Stimulated activated CD4-positive, alpha-beta T cell treated with anti-CD3 and anti-CD28 coated beads, Interleukin-15, amount 100 ng/mL, for 24 hours (primary cell): ENCODE data around the gene GJD3.
A peak's percentile ranks its signal among the peaks of the same experiment; 100 is the strongest.

Source experiments
- DNase-seq: peaks from one replicate; pipeline ENCODE4 v3.0.0-alpha.2; 2020

GJD3 gene

DNA sequence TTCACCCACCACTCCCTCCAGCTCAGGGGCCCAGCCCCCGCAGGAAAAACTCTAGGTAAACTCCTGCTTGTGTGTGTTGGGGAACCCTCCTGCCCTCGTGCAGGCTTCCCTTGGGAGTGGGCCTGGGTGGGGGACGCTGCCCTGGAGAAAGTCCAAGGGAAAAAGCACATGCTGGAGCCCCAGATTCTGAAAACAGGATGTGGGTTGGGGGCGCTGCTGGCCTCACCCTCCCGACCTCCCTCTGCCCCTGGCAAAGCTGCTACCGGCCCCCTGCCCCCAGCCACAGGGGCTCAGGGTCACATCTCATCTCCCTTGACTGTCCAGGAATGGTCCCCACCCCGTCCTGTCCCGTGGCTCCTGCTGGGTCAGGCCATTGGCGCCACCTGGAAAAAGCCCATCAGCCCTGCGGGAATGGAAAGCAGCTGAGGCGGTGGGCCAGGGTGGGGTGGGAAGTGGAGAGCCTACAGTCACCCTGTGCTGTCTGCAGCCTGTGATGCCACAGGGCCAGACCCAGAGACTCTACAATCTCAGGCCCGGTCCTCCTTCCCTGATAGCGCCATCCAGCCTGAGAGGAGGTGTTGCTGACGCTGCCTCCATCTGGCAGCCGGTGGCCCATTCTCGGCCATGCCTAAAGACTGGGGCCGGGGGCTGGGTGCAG lies 2.5 kb upstream of the GJD3 start:
- no peak for DNase-seq

DNA sequence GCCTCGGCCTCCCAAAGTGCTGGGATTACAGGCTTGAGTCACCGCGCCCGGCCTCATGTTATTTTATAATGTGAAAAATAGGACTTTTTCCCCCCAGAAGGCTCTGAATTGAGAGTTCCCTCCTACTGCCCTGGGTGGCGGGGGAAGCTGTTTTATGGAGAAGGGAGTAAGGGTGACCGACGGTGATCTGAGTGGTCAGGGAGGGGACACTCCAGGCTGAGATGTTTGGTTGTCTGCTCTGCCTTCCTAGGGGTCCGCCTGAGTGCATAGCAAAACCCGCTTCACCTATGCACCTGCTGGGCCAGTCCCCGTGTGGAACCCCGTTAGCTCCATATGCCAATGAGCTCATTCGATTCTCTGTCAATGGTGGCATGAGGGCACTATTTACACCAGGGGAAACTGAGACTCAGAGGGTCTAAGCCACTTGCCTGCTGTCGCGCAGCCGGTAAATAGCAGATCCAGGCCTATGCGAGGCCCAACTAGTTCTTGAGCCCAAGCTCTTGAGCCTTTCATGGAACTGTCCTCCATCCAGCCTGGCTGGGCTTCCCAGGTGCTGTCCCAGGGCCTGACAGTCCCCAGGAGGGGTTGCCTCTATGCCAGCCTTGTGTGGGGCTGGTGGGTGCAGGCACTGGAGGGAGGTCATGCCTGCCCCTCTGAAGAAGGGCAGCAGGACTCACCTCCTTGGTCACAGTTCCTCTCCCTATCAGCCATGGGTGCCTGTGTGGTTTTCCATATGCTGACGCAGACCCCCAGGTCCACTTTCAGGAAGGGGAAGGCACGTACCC lies 1.7 kb upstream of the GJD3 start:
- no peak for DNase-seq

DNA sequence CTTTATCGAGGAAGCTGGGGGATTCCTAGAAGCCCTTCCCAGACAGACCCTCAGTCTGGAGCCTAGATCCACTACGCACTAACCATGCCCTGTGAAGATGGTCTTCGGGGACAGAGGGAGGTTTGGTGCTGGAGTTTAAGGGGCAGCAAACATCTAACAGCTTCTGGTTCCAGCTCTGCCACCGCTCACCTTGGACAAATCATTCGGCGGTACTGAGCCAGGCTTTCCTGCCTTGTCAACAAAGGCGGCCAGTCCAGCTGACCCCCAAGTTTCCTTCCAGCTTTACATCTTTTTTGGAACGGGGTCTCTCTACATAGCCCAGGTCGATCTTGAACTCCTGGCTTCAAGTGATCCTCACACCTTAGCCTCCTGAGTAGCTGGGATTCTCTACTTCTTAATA lies 369 bp upstream of the GJD3 start:
- DNase-seq: no peak

DNA sequence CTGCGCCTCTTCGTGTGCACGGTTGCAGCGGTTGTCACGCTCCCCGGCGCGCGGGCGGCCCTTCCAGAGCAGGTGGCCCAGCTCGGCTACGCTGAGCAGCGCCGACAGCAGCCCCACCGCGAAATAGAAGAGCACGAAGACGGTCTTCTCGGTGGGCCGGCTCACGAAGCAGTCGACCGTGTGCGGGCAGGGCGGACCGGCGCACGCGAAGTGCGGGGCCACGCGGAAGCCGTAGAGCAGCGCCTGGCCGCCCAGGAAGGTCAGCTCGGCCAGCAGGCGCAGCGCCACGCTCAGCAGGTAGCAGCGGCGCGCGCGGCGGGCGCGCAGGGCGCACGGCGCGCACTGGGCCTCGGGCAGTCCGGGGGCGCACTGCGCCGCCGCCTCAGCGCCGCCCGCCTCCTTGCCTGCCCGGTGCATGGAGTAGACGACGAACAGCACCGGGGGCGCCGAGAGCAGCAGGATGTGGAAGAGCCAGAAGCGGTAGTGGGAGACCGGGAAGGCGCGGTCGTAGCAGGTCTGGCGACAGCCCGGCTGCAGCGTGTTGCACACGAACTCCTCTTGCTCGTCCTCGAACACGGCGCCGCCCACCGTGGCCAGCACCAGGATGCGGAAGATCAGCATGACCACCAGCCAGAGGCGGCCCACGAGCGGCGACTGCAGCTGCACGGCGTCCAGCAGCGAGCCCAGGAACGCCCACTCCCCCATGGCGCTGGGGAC lies 1.3 kb downstream of the GJD3 start:
- DNase-seq: peak; percentile 54

DNA sequence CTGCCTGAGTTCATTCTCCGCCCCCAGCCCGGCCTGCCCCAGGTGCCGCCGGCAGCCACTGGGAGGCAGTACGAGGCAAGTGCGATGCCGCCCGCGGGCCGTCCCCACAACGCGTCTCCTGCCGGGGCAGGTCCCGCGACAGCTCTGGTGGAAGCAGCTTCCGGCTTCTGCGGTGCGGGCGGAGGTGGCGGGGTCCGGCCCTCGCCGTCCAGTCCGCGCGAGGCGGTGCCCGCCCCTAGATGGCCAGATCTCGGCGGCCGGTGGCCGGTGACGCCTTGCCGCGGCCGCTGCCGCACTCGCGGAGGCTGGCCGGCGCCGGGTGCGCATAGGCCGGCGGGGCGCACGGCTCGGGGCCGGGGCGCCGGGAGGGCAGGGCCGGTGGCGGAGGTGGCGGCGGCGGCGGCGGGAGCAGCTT lies 1.8 kb downstream of the GJD3 start:
- peak; percentile 94 for DNase-seq

DNA sequence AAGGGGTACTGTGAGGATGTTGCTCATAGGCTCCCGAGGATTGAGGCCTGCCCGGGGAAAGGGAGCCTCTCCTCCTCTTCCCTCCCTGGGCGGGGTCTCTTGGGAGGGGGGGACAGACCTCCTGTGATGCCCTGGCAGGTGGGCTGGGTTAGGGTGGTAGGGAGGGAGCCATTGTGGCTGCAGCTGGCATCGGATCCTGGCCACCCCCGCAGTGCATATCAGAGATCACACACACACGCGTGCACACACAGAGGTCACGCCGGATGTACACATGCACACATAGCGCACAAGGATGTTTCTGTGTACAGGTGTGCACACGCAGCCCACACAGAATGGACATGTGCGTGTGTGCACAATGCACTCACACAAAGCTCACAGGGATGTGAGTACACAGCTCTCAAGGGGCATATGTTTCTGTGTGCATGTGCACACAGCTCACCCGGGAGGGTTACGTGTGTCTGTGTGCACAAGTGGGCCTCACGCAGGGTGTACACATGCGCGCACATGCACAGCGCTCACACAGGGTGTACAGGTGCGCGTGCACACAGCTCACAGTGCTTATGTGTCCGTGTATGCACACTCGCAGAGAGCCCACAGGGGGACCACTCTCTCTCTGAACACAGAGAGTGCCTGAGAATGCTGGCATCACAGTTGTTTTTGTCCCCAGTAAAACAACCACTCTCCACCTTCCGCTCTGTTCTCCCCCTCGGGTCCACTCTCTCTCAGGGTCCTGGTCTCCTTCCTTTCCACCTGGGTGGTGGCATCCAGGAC lies 2.4 kb downstream of the GJD3 start:
- no peak for DNase-seq

DNA sequence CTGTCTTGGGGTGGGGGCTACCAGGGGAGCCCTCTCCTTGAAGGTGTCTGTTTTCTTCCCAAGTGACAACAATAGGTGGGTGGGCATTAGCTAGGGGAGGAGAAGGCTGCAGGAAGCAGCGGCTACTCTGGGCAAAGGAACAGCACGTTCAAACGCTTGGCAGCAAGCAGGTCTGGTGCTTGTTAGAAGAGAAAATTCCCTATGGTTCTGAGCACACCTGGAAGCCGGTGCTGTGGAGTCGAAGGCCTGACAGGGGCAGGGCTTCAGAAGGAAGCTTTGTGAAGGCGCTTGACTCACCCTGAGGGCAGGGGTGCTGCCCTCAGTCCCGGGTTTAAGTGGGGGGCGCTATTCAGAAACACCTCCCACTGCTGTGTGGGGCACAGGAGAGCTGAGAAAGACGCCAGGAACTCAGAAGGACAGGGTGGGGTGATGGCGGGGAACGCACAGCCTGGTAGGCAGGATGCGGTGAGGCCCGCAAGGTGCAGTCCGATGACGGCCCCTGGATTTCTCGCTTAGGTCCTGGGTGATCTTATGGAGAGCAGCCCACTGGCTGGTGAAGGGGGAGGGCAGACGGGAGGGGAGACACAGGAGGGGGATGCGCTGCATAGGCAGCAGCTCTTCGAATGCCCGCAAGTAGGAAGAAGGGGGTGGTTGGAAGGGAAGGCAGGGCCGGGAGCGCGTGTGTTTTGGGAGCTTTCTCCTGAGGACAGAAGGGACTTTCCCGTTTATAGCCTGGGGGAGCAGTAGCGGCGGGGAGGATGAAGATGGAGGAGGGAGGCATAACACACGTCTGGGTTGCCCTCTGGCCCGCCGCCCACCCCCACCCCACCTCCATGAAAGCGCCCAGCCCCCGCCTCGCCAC lies 3.2 kb downstream of the GJD3 start:
- DNase-seq: no peak

DNA sequence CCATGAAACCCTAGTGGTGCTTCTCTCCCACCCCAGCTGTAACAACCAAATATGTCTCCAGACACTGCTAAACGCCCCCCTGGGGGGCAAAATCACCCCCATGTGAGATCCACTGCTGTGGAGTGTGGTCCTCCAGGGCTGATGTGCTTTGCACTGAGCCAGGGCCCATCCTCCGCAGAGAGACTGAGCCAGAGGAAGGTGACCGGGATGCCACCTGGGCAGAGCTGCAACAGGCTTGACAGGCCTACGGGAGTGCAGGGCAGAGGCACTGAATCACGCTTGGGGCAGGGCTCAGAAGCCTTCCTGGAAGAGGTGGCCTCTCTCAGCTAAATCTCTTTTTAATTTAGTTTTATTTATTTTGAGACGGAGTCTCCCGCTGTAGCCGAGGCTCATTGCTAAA lies 4.4 kb downstream of the GJD3 start:
- DNase-seq: no peak

DNA sequence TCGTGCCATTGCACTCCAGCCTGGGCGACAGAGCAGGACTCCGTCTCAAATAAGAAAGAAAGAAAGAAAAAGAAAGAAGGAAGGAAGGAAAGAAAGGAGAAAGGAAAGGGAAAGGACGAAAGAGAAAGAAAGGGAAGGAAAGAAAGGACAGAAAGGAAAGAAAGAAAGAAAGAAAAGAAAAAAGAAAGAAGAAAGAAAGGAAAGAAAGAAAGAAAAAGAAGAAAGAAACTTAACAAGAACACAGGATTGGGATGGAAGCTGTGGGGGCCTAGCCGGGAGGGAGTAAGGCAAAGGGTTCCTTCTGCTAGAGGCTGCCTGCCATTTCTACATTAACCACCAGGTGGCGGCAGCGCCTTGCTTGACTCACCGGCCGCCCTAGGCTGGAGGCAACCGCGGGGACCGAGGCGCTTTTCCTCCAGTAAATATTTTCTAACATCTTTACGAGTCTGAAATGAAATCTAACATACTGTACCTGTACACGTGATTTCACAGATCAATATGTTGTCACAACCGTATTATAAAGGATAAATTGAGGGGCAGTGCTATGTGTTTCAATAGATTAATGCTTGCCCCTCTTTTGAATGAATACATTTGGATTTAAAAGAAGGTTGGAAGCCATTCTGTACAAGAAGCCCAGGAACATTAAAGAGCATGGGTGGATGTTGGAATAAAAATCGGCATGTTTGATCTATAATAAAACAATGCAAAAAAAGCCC lies 6.1 kb downstream of the GJD3 start:
- peak; percentile 92 for DNase-seq

DNA sequence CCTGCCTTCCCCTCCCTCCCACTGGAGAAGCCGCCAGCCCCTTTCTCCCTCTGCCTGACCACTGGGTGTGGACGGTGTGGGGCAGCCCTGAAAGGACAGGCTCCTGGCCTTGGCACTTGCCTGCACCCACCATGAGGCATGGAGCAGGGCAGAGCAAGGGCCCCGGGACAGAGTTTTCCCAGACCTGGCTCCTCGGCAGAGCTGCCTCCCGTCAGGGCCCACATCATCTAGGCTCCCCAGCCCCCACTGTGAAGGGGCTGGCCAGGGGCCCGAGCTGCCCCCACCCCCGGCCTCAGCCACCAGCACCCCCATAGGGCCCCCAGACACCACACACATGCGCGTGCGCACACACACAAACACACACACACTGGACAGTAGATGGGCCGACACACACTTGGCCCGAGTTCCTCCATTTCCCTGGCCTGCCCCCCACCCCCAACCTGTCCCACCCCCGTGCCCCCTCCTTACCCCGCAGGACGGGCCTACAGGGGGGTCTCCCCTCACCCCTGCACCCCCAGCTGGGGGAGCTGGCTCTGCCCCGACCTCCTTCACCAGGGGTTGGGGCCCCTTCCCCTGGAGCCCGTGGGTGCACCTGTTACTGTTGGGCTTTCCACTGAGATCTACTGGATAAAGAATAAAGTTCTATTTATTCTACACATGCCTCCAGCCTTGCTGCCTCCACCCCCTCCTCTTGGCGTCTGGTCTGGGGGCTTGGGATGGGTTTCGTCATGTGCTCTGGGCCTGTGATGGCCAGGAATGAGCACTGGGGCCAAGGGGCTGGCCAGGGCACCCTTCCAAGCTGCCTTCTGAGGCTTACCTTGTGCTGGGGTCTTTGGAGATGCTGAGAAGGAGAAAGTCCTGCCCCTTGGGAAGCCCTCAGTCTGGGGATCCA lies 7.3 kb downstream of the GJD3 start:
- no peak for DNase-seq

DNA sequence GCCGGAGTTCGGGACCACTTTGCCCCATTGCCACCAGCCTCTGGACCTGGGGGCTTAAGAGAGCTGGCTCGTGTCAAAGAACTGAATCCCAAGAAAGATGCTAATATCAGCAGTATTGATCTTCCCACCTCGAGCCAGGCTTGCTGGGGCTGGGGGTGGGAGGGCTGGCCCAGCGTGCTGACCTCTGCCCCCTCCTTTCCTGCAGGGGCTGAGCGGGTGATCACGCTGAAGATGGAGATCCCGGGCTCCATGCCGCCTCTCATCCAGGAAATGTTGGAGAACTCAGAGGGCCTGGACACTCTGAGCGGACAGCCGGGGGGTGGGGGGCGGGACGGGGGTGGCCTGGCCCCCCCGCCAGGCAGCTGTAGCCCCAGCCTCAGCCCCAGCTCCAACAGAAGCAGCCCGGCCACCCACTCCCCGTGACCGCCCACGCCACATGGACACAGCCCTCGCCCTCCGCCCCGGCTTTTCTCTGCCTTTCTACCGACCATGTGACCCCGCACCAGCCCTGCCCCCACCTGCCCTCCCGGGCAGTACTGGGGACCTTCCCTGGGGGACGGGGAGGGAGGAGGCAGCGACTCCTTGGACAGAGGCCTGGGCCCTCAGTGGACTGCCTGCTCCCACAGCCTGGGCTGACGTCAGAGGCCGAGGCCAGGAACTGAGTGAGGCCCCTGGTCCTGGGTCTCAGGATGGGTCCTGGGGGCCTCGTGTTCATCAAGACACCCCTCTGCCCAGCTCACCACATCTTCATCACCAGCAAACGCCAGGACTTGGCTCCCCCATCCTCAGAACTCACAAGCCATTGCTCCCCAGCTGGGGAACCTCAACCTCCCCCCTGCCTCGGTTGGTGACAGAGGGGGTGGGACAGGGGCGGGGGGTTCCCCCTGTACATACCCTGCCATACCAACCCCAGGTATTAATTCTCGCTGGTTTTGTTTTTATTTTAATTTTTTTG lies 8.5 kb downstream of the GJD3 start:
- DNase-seq: no peak

DNA sequence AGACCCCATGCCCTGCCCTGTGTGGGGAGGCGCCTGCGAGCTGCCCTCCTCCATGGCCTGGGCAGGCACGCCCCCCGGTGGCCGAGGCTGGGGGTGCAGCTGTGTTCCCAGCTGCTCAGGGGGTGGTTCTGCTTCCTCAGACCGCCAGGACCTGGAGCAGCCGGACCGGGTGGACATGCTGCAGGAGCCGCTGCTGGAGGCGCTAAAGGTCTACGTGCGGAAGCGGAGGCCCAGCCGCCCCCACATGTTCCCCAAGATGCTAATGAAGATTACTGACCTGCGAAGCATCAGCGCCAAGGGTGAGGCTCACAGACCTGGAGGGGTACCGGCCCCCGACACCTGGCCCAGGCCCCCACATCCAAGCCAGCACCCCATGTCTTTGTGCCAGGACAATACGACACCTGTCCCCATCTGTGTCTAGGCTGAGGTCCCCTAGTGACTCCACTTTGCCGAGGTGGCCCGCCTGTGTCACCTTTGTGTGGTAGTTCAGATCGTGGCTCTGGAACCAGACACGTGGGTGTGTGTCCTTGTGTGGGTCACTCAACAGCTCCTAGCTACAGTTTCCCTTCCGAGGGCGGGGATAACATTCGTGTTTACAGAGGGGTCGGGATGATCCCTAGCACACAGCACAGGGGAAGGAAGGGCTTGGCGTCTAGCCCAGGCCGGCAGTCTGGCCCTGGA lies 9.3 kb downstream of the GJD3 start:
- DNase-seq: peak; percentile 81

DNA sequence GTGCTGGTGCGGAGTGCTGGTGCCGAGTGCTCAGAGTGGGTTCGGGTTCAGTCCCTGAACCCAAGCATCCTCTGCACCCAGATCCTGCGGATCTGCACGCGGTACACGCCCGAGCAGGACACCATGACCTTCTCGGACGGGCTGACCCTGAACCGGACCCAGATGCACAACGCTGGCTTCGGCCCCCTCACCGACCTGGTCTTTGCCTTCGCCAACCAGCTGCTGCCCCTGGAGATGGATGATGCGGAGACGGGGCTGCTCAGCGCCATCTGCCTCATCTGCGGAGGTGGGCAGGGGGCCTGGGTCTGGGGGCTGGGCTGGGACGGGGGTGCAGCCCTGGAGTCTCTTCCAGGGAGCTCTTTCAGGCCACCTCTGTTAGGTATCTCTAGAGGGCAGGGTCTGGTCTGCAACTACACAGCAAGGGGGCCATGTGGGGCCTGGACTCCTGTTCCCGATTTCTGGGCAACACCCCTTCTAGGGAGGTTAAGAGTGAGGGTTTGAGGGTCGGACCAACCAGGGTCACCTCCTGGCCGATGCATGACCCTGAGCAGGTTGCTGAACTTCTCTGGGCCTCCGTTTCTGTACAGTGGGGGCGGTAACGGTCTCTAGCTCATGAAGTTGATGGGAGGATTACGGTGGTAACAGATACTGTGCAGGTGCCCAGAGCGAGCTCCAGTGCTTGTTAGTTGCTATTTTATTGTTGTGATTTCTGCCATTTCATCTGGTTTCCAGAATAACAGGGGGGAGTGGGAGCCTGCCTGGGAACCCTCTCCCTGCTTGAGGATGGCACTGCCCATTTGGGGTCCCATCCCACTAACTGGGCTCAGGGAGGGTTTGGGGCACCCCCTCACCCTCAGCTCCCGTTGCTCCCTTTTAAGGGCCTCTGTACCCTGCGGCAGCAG lies 10.1 kb downstream of the GJD3 start:
- DNase-seq: no peak

DNA sequence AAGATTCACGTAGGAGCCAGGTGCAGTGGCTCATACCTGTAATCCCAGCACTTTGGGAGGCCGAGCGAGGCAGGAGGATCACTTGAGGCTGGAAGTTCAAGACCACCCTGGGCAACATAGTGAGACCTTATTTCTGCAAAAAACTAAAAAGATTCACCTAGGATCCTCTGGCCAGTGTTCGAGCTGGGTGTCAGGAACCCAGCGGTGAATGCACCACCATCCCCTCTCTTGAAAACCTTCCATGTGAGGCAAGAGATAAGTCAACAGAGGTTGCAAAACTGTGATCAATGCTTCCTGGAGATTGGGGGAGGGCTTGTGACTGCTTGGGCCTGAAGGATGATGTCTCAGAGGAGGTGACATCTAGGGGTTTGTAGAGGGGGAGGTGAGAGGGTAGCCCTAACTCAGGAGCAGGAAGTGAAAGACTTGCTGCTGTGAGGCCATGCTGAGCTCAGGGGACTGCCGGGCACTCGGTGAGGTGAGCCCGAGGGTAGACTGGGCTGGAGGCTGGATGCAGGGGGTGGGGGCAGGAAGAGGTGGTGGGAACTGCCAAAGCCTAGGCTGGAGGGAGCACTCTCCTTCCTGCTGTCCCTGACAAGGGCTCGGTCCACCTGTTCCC lies 11.7 kb downstream of the GJD3 start:
- DNase-seq: no peak

DNA sequence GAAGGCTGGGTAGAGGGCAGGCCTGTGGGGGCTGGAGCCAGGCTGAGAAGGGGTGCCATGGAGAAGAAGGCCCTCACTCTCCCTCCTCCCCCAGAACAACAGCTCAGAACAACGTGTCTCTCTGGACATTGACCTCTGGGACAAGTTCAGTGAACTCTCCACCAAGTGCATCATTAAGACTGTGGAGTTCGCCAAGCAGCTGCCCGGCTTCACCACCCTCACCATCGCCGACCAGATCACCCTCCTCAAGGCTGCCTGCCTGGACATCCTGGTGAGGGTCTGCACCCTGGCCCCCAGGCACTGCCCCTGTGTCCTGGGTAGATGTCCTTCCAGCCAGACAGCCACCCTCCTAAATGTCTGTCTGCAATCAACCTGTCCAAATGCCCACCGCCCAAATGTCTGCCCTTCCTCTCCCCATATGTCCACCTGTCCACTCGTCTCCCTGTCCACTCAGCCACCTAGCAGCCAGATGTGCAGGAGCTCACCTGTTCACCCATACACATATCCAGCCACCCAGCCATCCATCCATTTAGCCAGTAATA lies 12.2 kb downstream of the GJD3 start:
- DNase-seq: no peak

DNA sequence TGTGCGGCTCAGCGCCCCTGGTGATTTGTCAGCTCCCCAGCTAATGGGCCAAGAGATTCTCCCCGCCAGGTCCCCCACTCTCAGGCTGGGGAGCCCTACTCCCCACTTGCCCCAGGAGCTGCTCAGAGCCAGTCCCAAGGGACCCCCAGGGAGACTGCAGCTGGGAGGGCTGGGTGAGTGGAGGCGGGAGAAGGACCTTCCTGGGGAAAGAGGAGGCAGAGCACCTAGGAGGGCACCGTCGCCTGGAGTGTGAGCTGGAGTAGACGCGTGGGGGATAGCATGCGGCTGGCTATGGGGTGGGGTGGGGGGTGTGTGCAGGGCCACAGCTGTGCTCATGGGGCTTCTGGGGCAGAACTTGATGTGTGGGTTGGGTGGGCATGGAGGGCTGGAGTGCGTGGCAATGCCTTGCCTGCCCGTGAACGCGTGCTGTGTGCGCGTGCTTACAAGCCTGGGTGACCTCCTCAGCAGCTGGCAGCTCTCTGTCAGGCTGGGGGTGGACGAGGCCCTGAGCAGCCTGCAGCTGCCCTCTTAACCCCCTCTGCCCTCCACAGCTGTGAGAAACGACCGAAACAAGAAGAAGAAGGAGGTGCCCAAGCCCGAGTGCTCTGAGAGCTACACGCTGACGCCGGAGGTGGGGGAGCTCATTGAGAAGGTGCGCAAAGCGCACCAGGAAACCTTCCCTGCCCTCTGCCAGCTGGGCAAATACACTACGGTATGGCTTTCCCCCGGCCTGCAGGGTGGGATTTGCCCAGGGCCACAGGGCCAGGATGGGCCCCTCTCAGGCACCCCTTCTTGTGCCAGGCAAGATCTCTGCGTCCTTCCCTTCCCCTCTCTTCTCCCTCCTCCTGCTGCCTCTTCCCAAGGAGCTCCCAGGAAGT lies 12.9 kb downstream of the GJD3 start:
- no peak for DNase-seq
